DMS 273 (cell line): ENCODE results near the gene MIPOL1.
"Not testable (repeated sequence)": the region's sequence is repeated elsewhere in the genome, so short reads cannot be mapped to it uniquely, and the experiment has no call there.

ENCODE experiments used
- DNase-seq: peaks from one replicate; lab custom pipeline; 2025; ENCODE audit not compliant: unreplicated experiment; lab: John Stamatoyannopoulos, UW

The MIPOL1 gene

GRCh38 chr14:37397157-37397940 lies 199.6 kb downstream of the MIPOL1 start:
- DNase-seq: not testable (repeated sequence)

- DNase-seq: no peak
Observed at GRCh38 chr14:37397941-37398215, 200.1 kb downstream of the MIPOL1 start.

GRCh38 chr14:37399517-37399916 lies 201.8 kb downstream of the MIPOL1 start:
- no peak for DNase-seq

- DNase-seq: no peak
Observed at GRCh38 chr14:37401093-37401492, 203.4 kb downstream of the MIPOL1 start.

- DNase-seq: no peak
Observed at GRCh38 chr14:37403626-37404025, 205.9 kb downstream of the MIPOL1 start.

- DNase-seq: no peak
Observed at GRCh38 chr14:37406095-37406494, 208.4 kb downstream of the MIPOL1 start.

GRCh38 chr14:37411079-37411735 lies 213.5 kb downstream of the MIPOL1 start:
- DNase-seq: no peak

- no peak for DNase-seq
Observed at GRCh38 chr14:37413050-37413449, 215.3 kb downstream of the MIPOL1 start.

GRCh38 chr14:37413504-37414003 lies 215.8 kb downstream of the MIPOL1 start:
- no peak for DNase-seq

- no peak for DNase-seq
Observed at GRCh38 chr14:37416264-37416663, 218.5 kb downstream of the MIPOL1 start.

- DNase-seq: no peak
Observed at GRCh38 chr14:37417151-37417550, 219.4 kb downstream of the MIPOL1 start.

- DNase-seq: no peak
Observed at GRCh38 chr14:37417833-37418232, 220.1 kb downstream of the MIPOL1 start.

- no peak for DNase-seq
Observed at GRCh38 chr14:37420622-37421021, 222.9 kb downstream of the MIPOL1 start.

- no peak for DNase-seq
Observed at GRCh38 chr14:37422319-37422718, 224.6 kb downstream of the MIPOL1 start.

- no peak for DNase-seq
Observed at GRCh38 chr14:37422748-37423147, 225.0 kb downstream of the MIPOL1 start.

GRCh38 chr14:37428954-37429353 lies 231.2 kb downstream of the MIPOL1 start:
- DNase-seq: no peak

- no peak for DNase-seq
Observed at GRCh38 chr14:37429618-37430017, 231.9 kb downstream of the MIPOL1 start.

- no peak for DNase-seq
Observed at GRCh38 chr14:37434867-37435266, 237.1 kb downstream of the MIPOL1 start.

- peak; percentile 22 for DNase-seq
Observed at GRCh38 chr14:37436519-37436918, 238.8 kb downstream of the MIPOL1 start.

GRCh38 chr14:37437490-37437889 lies 239.8 kb downstream of the MIPOL1 start:
- peak; percentile 73 for DNase-seq

GRCh38 chr14:37438444-37438843 lies 240.7 kb downstream of the MIPOL1 start:
- no peak for DNase-seq

- DNase-seq: no peak
Observed at GRCh38 chr14:37443461-37443860, 245.7 kb downstream of the MIPOL1 start.
